HCT116 (cell line): Measurements from ENCODE around the gene UGT2A3. TPM values are rescaled to one million over a fixed set of nuclear protein-coding genes. Genes with fewer than 3 reads are reported as not detected.

Source experiments
- ATAC-seq: fragments of 200-7000 bp; cut with Tn5 transposase; 2 replicates; pipeline ENCODE4 v1.9.1; 2020; ENCODE audit warnings: mild to moderate bottlenecking, moderate library complexity
- BruUV-seq: library from RNA; stranded (reverse); fragments of 400-500 nt; replicated peaks from 2 replicates; lab custom pipeline; 2021; lab: Mats Ljungman, UMichigan
- CTCF ChIA-PET: fragments of 300-600 bp; sonication (Branson Sonifier 250); formaldehyde crosslinking; loops from one replicate; lab custom pipeline; 2021; ENCODE audit warnings: antibody characterized with exemption; lab: Charles Lee
- POLR2A ChIA-PET: fragments of 300-600, 350-600 bp; sonication (Branson Sonifier 250); formaldehyde crosslinking; loops from one replicate; lab custom pipeline; 2021; ENCODE audit warnings: antibody characterized with exemption; lab: Charles Lee
- RAD21 ChIA-PET, 2 experiments: fragments of 300-600 bp; sonication (Branson Sonifier 250); formaldehyde crosslinking; loops; one replicate each; lab custom pipeline; 2023; ENCODE audit warnings: low total read pairs in 2 of 2; ENCODE audit not compliant: uncharacterized antibody in 2 of 2, unreplicated experiment in 2 of 2, low non-redundant PET in 1 of 2; lab: Charles Lee
- DNase-seq: peaks from one replicate; pipeline ENCODE4 v3.0.0-alpha.2; 2010; ENCODE audit warnings: low read depth, low spot score
- H2AFZ ChIP-seq: fragments of 200-600 bp; shearing (Covaris generic), sonication (generic); 2 replicates; pipeline ENCODE4 v1.6.1; 2017; ENCODE audit warnings: low read depth, mixed run types, mixed read lengths, antibody characterized with exemption, low read length; ENCODE audit not compliant: poor library complexity, severe bottlenecking
- H3K27ac ChIP-seq: 2 replicates; pipeline ENCODE4 v1.5.1; 2012; ENCODE audit warnings: low read depth, low read length
- H3K27me3 ChIP-seq: fragments of 200-600 bp; sonication (generic); 2 replicates; pipeline ENCODE4 v1.6.1; 2016; ENCODE audit warnings: mixed run types, low read length, mixed read lengths; ENCODE audit not compliant: insufficient read depth
- H3K36me3 ChIP-seq, 2 experiments: fragments of 200-500 bp in 1 of 2; fragments of 200-600 bp in 1 of 2; sonication (Bioruptor generic) in 1 of 2; sonication (generic) in 1 of 2; 2 replicates each; pipeline versions ENCODE4 v1.5.1 to v1.6.1; 2014 to 2016; ENCODE audit warnings: low read length in 2 of 2, inconsistent platforms in 1 of 2, mixed read lengths in 1 of 2, mixed run types in 1 of 2; ENCODE audit not compliant: insufficient read depth in 2 of 2, control insufficient read depth in 1 of 2
- H3K4me1 ChIP-seq, 2 experiments: fragments of 200-600 bp in 1 of 2; sonication (generic) in 1 of 2; 2 replicates each; pipeline versions ENCODE4 v1.5.1 to v1.6.1; 2012 to 2017; ENCODE audit warnings: low read length in 2 of 2, inconsistent platforms in 1 of 2, mild to moderate bottlenecking in 1 of 2, mixed read lengths in 1 of 2, mixed run types in 1 of 2, moderate library complexity in 1 of 2; ENCODE audit not compliant: insufficient read depth in 2 of 2, control insufficient read depth in 1 of 2
- H3K4me2 ChIP-seq: fragments of 200-600 bp; sonication (generic); 2 replicates; pipeline ENCODE4 v1.6.1; 2017; ENCODE audit warnings: mixed run types, low read length, mixed read lengths
- H3K4me3 ChIP-seq, 2 experiments: fragments of 200-600 bp in 1 of 2; sonication (generic) in 1 of 2; replicated peaks in 1 of 2; 2 replicates each; pipeline ENCODE4 v1.5.1; 2011 to 2016; ENCODE audit warnings: low read length in 2 of 2, control low read depth in 1 of 2, low read depth in 1 of 2, mild to moderate bottlenecking in 1 of 2, mixed read lengths in 1 of 2, mixed run types in 1 of 2
- H3K79me2 ChIP-seq: fragments of 200-600 bp; sonication (generic); 2 replicates; pipeline ENCODE4 v1.6.1; 2017; ENCODE audit warnings: mild to moderate bottlenecking, mixed run types, low read length, moderate library complexity, mixed read lengths; ENCODE audit not compliant: insufficient read depth
- H3K9ac ChIP-seq: fragments of 200-600 bp; sonication (generic); 2 replicates; pipeline ENCODE4 v1.6.1; 2016; ENCODE audit warnings: low read length, mixed read lengths
- H3K9me2 ChIP-seq: fragments of 200-600 bp; sonication (generic), shearing (Covaris generic); 2 replicates; pipeline ENCODE4 v1.6.1; 2017; ENCODE audit warnings: mixed run types, mild to moderate bottlenecking, moderate library complexity; ENCODE audit not compliant: insufficient read depth
- H3K9me3 ChIP-seq, 2 experiments: fragments of 200-500 bp in 1 of 2; fragments of 200-600 bp in 1 of 2; sonication (Bioruptor generic) in 1 of 2; sonication (generic) in 1 of 2; 2 replicates each; pipeline ENCODE4 v1.6.1; 2014 to 2017; ENCODE audit warnings: low read length in 2 of 2, mixed read lengths in 2 of 2, inconsistent platforms in 1 of 2, low read depth in 1 of 2, mild to moderate bottlenecking in 1 of 2, mixed run types in 1 of 2, moderate library complexity in 1 of 2; ENCODE audit not compliant: control insufficient read depth in 1 of 2, insufficient read depth in 1 of 2
- H4K20me1 ChIP-seq: fragments of 200-600 bp; sonication (generic), shearing (Covaris generic); 2 replicates; pipeline ENCODE4 v1.6.1; 2017; ENCODE audit warnings: mixed run types, mild to moderate bottlenecking, moderate library complexity; ENCODE audit not compliant: insufficient read depth
- CBX3 ChIP-seq: IDR thresholded peaks from 2 replicates; pipeline ENCODE4 v1.6.1; 2012; ENCODE audit warnings: low read depth
- CEBPB ChIP-seq: IDR thresholded peaks from 2 replicates; pipeline ENCODE4 v1.6.1; 2012; ENCODE audit warnings: low read depth
- ELF1 ChIP-seq: IDR thresholded peaks from 2 replicates; pipeline ENCODE4 v1.6.1; 2012; ENCODE audit warnings: low read depth, borderline replicate concordance
- EZH2 ChIP-seq: fragments of 200-600 bp; sonication (generic); IDR thresholded peaks from 2 replicates; pipeline ENCODE4 v1.6.1; 2017; ENCODE audit warnings: antibody characterized with exemption, mixed run types
- FOSL1 ChIP-seq: IDR thresholded peaks from 2 replicates; pipeline ENCODE4 v1.6.1; 2012; ENCODE audit warnings: low read depth
- POLR2AphosphoS5 ChIP-seq: IDR thresholded peaks from 2 replicates; pipeline ENCODE4 v1.6.1; 2011; ENCODE audit warnings: mild to moderate bottlenecking, low read depth, low read length, moderate library complexity
- SIN3A ChIP-seq: IDR thresholded peaks from 2 replicates; pipeline ENCODE4 v1.6.1; 2012; ENCODE audit warnings: low read depth
- SP1 ChIP-seq: IDR thresholded peaks from 2 replicates; pipeline ENCODE4 v1.6.1; 2012; ENCODE audit warnings: low read depth
- SRF ChIP-seq: IDR thresholded peaks from 2 replicates; pipeline ENCODE4 v1.6.1; 2012; ENCODE audit warnings: low read depth
- TCF7L2 ChIP-seq: IDR thresholded peaks from 2 replicates; pipeline ENCODE4 v1.7.0; 2011; ENCODE audit warnings: borderline replicate concordance, inconsistent platforms; ENCODE audit not compliant: insufficient read depth, insufficient read length; ENCODE audit errors: extremely low read depth
- YY1 ChIP-seq: IDR thresholded peaks from 2 replicates; pipeline ENCODE4 v1.6.1; 2011; ENCODE audit warnings: low read length, low read depth, moderate library complexity, mild to moderate bottlenecking; ENCODE audit not compliant: insufficient replicate concordance; ENCODE audit errors: extremely low read depth
- ZFX ChIP-seq: fragments of 450-650 bp; IDR thresholded peaks from 2 replicates; pipeline ENCODE4 v1.6.1; 2017
- intact Hi-C: fragments of 100-400 bp; cut with micrococcal nuclease; formaldehyde crosslinking; loops from 2 replicates; pipeline ENCODE4 v1.10.0; 2022
- total RNA-seq: library from RNA; stranded (reverse); gene quantifications from one replicate; pipeline ENCODE4 v1.2.1, GENCODE V29; 2021; ENCODE audit not compliant: unreplicated experiment
- TF ChIP-seq, protein P1 (sequence below): IDR thresholded peaks from 2 replicates; pipeline ENCODE4 v1.6.1; 2012
- TF ChIP-seq, protein P2 (sequence below): IDR thresholded peaks from 2 replicates; pipeline ENCODE4 v1.6.1; 2011; ENCODE audit warnings: mild to moderate bottlenecking, low read length, moderate library complexity; ENCODE audit not compliant: insufficient replicate concordance; ENCODE audit errors: extremely low read depth
- TF ChIP-seq, protein P3 (sequence below), 3 experiments: fragments of 200-600 bp in 1 of 3; sonication (generic) in 1 of 3; IDR thresholded peaks in 2 of 3; conservative IDR thresholded peaks in 1 of 3; 2 replicates each; pipeline ENCODE4 v1.5.1; 2012 to 2017; ENCODE audit warnings: low read depth in 2 of 3, low read length in 2 of 3, antibody characterized with exemption in 1 of 3, borderline replicate concordance in 1 of 3, control low read depth in 1 of 3, mild to moderate bottlenecking in 1 of 3, mixed read lengths in 1 of 3, mixed run types in 1 of 3, moderate library complexity in 1 of 3; ENCODE audit not compliant: insufficient read depth in 1 of 3

Gene UGT2A3
- total RNA-seq, 1 experiment from 2014 or later: not detected

DNA sequence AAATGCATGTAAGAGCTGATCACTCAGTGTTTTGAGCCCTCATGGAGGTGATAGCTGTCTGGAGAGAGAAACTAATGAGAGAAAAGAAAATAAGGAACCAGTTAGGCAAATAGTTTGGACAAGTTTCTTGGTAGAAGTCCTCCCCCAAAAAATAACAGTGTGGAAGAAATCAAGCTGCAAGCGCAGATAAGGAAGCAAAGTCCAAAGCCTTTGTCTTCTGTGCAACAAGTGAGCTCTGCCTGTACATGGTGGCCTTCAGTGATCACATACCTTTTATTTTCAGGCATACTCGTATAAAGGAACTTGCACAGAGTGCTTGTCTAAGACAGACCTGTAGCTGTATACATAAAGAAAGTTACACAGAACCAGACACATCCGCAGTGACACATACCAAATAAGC lies 2.5 kb upstream of the UGT2A3 start:
- CTCF ChIA-PET: no interaction called here
- Histone ChIP-seq H3K27me3 (no peaks in the 10 kb centered on the region), H3K4me2 (no peak overlapping the region), H3K9ac (no peak overlapping the region), H3K9me2 (no peaks in the 10 kb centered on the region), H3K79me2 (no peaks in the 10 kb centered on the region), H4K20me1 (no peaks in the 10 kb centered on the region), H3K27ac (no peak overlapping the region), H3K4me3 (no peak overlapping the region), H2AFZ (no peak overlapping the region), H3K36me3 (no peaks in the 10 kb centered on the region), H3K4me1 (no peaks in the 10 kb centered on the region), H3K9me3 (no peaks in the 10 kb centered on the region)
- POLR2A ChIA-PET: no interaction called here
- TF ChIP-seq ZFX (no peak), CBX3 (no peak), ELF1 (no peak), CEBPB (no peak), TCF7L2 (no peak), EZH2 (no peak), FOSL1 (no peak), SRF (no peak), SP1 (no peak), POLR2AphosphoS5 (no peak), SIN3A (no peak), YY1 (no peak)
- TF ChIP-seq, protein P1, sequence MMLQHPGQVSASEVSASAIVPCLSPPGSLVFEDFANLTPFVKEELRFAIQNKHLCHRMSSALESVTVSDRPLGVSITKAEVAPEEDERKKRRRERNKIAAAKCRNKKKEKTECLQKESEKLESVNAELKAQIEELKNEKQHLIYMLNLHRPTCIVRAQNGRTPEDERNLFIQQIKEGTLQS: no peak
- TF ChIP-seq, protein P2, sequence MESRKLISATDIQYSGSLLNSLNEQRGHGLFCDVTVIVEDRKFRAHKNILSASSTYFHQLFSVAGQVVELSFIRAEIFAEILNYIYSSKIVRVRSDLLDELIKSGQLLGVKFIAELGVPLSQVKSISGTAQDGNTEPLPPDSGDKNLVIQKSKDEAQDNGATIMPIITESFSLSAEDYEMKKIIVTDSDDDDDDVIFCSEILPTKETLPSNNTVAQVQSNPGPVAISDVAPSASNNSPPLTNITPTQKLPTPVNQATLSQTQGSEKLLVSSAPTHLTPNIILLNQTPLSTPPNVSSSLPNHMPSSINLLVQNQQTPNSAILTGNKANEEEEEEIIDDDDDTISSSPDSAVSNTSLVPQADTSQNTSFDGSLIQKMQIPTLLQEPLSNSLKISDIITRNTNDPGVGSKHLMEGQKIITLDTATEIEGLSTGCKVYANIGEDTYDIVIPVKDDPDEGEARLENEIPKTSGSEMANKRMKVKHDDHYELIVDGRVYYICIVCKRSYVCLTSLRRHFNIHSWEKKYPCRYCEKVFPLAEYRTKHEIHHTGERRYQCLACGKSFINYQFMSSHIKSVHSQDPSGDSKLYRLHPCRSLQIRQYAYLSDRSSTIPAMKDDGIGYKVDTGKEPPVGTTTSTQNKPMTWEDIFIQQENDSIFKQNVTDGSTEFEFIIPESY: no peak
- TF ChIP-seq, protein P3, sequence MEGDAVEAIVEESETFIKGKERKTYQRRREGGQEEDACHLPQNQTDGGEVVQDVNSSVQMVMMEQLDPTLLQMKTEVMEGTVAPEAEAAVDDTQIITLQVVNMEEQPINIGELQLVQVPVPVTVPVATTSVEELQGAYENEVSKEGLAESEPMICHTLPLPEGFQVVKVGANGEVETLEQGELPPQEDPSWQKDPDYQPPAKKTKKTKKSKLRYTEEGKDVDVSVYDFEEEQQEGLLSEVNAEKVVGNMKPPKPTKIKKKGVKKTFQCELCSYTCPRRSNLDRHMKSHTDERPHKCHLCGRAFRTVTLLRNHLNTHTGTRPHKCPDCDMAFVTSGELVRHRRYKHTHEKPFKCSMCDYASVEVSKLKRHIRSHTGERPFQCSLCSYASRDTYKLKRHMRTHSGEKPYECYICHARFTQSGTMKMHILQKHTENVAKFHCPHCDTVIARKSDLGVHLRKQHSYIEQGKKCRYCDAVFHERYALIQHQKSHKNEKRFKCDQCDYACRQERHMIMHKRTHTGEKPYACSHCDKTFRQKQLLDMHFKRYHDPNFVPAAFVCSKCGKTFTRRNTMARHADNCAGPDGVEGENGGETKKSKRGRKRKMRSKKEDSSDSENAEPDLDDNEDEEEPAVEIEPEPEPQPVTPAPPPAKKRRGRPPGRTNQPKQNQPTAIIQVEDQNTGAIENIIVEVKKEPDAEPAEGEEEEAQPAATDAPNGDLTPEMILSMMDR (IDR thresholded peaks at IDR 0.05 in 2 of 3, conservative IDR thresholded peaks at IDR 0.05 in 1 of 3; ENCODE audit: borderline replicate concordance in 1 of 3, insufficient read depth in 1 of 3, low read depth in 2 of 3, low read length in 2 of 3): no peak
- DNase-seq: no peak
- RAD21 ChIA-PET: no interaction called here
- intact Hi-C loops: no loop called here
- no TSS peak for BruUV-seq
- no peak for ATAC-seq
